CD14-positive monocyte (primary cell): ENCODE data around the gene C17orf67. TPM values are rescaled to one million over a fixed set of nuclear protein-coding genes. Genes with fewer than 3 reads are reported as not detected.

Experiments used
- DNase-seq, 3 donors: peaks; one replicate each; pipeline ENCODE4 v3.0.0-alpha.2; 2011 to 2022
- H2AFZ ChIP-seq: 2 replicates; pipeline ENCODE4 v1.6.0; 2012; ENCODE audit warnings: mild to moderate bottlenecking, low read depth, low read length, inconsistent platforms; ENCODE audit not compliant: insufficient read depth, poor library complexity, severe bottlenecking
- H3K27ac ChIP-seq, 2 donors: 1 replicate in 1 of 2; 2 replicates in 1 of 2; pipeline ENCODE4 v1.5.1; 2012 to 2013; ENCODE audit warnings: low read length in 2 of 2, control low read depth in 1 of 2, inconsistent platforms in 1 of 2, low read depth in 1 of 2, mild to moderate bottlenecking in 1 of 2
- H3K27me3 ChIP-seq, 2 donors: one replicate each; pipeline versions ENCODE4 v1.6.0 to v1.6.1; 2011 to 2013; ENCODE audit warnings: low read length in 2 of 2; ENCODE audit not compliant: control insufficient read depth in 2 of 2, insufficient read depth in 2 of 2
- H3K36me3 ChIP-seq, 2 donors: replicated peaks in 1 of 2; 1 replicate in 1 of 2; 2 replicates in 1 of 2; pipeline versions ENCODE4 v1.5.1 to v1.6.1; 2012 to 2013; ENCODE audit warnings: low read length in 2 of 2, control low read depth in 1 of 2, inconsistent platforms in 1 of 2, mild to moderate bottlenecking in 1 of 2; ENCODE audit not compliant: insufficient read depth in 2 of 2, control insufficient read depth in 1 of 2
- H3K4me1 ChIP-seq, 2 donors: 1 replicate in 1 of 2; 2 replicates in 1 of 2; pipeline versions ENCODE4 v1.5.1 to v1.6.1; 2012 to 2013; ENCODE audit warnings: low read length in 2 of 2, control low read depth in 1 of 2, inconsistent platforms in 1 of 2, mild to moderate bottlenecking in 1 of 2, moderate library complexity in 1 of 2; ENCODE audit not compliant: insufficient read depth in 2 of 2, control insufficient read depth in 1 of 2
- H3K4me2 ChIP-seq: replicated peaks from 2 replicates; pipeline ENCODE3; 2012; ENCODE audit warnings: low read length, moderate library complexity, mild to moderate bottlenecking; ENCODE audit not compliant: poor library complexity, severe bottlenecking; ENCODE audit errors: extremely low read depth
- H3K4me3 ChIP-seq, 3 experiments: fragments of 200-600 bp in 1 of 3; sonication (generic) in 1 of 3; replicated peaks in 1 of 3; 1 replicate in 2 of 3; 2 replicates in 1 of 3; pipeline ENCODE4 v1.5.1; 2011 to 2013; ENCODE audit warnings: low read length in 3 of 3, mild to moderate bottlenecking in 3 of 3, control low read depth in 2 of 3, low read depth in 2 of 3, inconsistent platforms in 1 of 3, moderate library complexity in 1 of 3
- H3K79me2 ChIP-seq: 2 replicates; pipeline ENCODE4 v1.6.0; 2012; ENCODE audit warnings: mild to moderate bottlenecking, control low read depth, inconsistent platforms, low read length, moderate library complexity; ENCODE audit not compliant: insufficient read depth
- H3K9ac ChIP-seq: 2 replicates; pipeline ENCODE4 v1.6.0; 2017; ENCODE audit warnings: low read length, mild to moderate bottlenecking; ENCODE audit not compliant: insufficient read depth, poor library complexity, severe bottlenecking
- H3K9me3 ChIP-seq, 2 donors: replicated peaks in 1 of 2; 1 replicate in 1 of 2; 2 replicates in 1 of 2; pipeline versions ENCODE4 v1.5.1 to v1.6.1; 2012 to 2013; ENCODE audit warnings: low read length in 2 of 2, control low read depth in 1 of 2; ENCODE audit not compliant: control insufficient read depth in 1 of 2, insufficient read depth in 1 of 2
- H4K20me1 ChIP-seq: 2 replicates; pipeline ENCODE4 v1.6.0; 2012; ENCODE audit warnings: mild to moderate bottlenecking, low read length, control low read depth, moderate library complexity; ENCODE audit not compliant: insufficient read depth
- H3K27ac Mint-ChIP-seq, 7 donors: one replicate each; pipeline ENCODE4 v1.8.0; 2020; ENCODE audit warnings: mild to moderate bottlenecking in 7 of 7, mixed read lengths in 7 of 7, moderate library complexity in 6 of 7, inconsistent platforms in 2 of 7
- H3K27me3 Mint-ChIP-seq, 3 donors: one replicate each; pipeline ENCODE4 v1.8.0; 2021 to 2022; ENCODE audit warnings: low read depth in 3 of 3, mild to moderate bottlenecking in 3 of 3, mixed read lengths in 3 of 3, moderate library complexity in 3 of 3, inconsistent platforms in 1 of 3
- H3K36me3 Mint-ChIP-seq, 2 donors: one replicate each; pipeline ENCODE4 v1.8.0; 2020; ENCODE audit warnings: mixed read lengths in 2 of 2, inconsistent platforms in 1 of 2, mild to moderate bottlenecking in 1 of 2
- H3K4me1 Mint-ChIP-seq: one replicate; pipeline ENCODE4 v1.8.0; 2020; ENCODE audit warnings: mild to moderate bottlenecking, mixed read lengths
- H3K4me3 Mint-ChIP-seq, 2 donors: one replicate each; pipeline ENCODE4 v1.8.0; 2020; ENCODE audit warnings: mild to moderate bottlenecking in 2 of 2, mixed read lengths in 2 of 2, moderate library complexity in 1 of 2
- H3K9me3 Mint-ChIP-seq, 7 donors: one replicate each; pipeline ENCODE4 v1.8.0; 2020 to 2022; ENCODE audit warnings: mixed read lengths in 7 of 7, mild to moderate bottlenecking in 6 of 7, moderate library complexity in 6 of 7, inconsistent platforms in 2 of 7
- CTCF ChIP-seq: fragments of 200-600 bp; IDR thresholded peaks from one replicate; pipeline ENCODE4 v1.8.0; 2022; ENCODE audit warnings: antibody characterized with exemption, mild to moderate bottlenecking
- WGBS: methylation state at CpG from one replicate; pipeline ENCODE4 v1.1.5; 2013; ENCODE audit warnings: missing lambda C conversion rate; ENCODE audit not compliant: insufficient coverage; 5-methylcytosine and 5-hydroxymethylcytosine counted together
- intact Hi-C, 2 donors: fragments of 100-400 bp; cut with micrococcal nuclease; formaldehyde crosslinking; loops; one replicate each; pipeline versions ENCODE4 v1.15.0 to v1.15.1; 2023
- polyA plus RNA-seq, 3 donors: library from polyadenylated mRNA; depleted of rRNA in 1 of 3; unstranded in 2 of 3; stranded (reverse) in 1 of 3; fragments of 300-500 nt in 2 of 3; fragments of >200 nt in 1 of 3; fragmentation: Illumina TruSeq in 2 of 3; gene quantifications; 1 replicate in 2 of 3; 2 replicates in 1 of 3; pipeline ENCODE4 v1.2.3, GENCODE V29; 2012 to 2021

Gene C17orf67
- polyA plus RNA-seq, 3 donors = 0.56 to 0.57 (median 0.56) TPM

- Histone ChIP-seq H3K4me2 (no peak overlapping the region), H3K4me3 (no peak overlapping the region), H4K20me1 (no peaks in the 10 kb centered on the region), H3K27me3 (no peaks in the 10 kb centered on the region), H3K36me3 (peaks cover 14 to 15% of the 10 kb centered on the region in 2 donors), H2AFZ (no peak overlapping the region), H3K9me3 (no peaks in the 10 kb centered on the region), H3K9ac (no peak overlapping the region), H3K79me2 (no peaks in the 10 kb centered on the region), H3K27ac (no peak overlapping the region), H3K4me1 (no peaks in the 10 kb centered on the region)
- DNase-seq = no peak
- H3K27ac Mint-ChIP-seq = no peak overlapping the region
- intact Hi-C loops = no loop called here
- TF ChIP-seq CTCF = no peak
- no CpG with 5 or more reads among the region's 4 CpGs for WGBS
- H3K9me3 Mint-ChIP-seq = no peaks in the 10 kb centered on the region
- H3K4me3 Mint-ChIP-seq = no peak overlapping the region
- peaks cover 0 to 2% (median 0%) of the 10 kb centered on the region in 3 donors for H3K27me3 Mint-ChIP-seq
- H3K4me1 Mint-ChIP-seq = no peaks in the 10 kb centered on the region
- peaks cover 23 to 34% of the 10 kb centered on the region in 2 donors for H3K36me3 Mint-ChIP-seq
These were observed 13.4 kb upstream of the C17orf67 start for GRCh38 chr17:56847106-56847505.

DNA sequence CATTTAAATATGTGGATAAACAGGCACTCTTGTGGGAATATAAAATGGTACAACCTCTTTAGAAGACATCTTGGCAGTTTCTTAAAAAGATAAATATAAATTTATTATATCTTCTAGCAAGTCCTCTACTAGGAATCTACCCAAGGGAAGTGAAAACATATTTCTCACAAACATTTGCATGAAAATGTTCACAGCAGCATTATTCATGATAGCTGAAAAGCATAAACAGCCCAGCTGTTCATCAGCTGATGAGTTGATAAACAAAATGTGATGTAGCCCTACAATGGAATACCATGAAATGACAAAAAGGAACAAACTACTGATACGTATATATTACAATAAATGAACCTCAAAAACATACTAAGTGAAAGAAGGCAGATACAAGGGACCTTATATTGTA, 12.2 kb upstream of the C17orf67 start:
- peaks cover 18 to 28% of the 10 kb centered on the region in 2 donors for H3K36me3 Mint-ChIP-seq
- no peak overlapping the region for H3K4me3 ChIP-seq

More for the DNA sequence above, 12.2 kb upstream of the C17orf67 start:
- Mint-ChIP-seq H3K27me3 (no peaks in the 10 kb centered on the region), H3K4me3 (no peak overlapping the region), H3K9me3 (no peaks in the 10 kb centered on the region), H3K27ac (no peak overlapping the region), H3K4me1 (no peaks in the 10 kb centered on the region)
- no peaks in the 10 kb centered on the region for H3K79me2 ChIP-seq
- H4K20me1 ChIP-seq = no peaks in the 10 kb centered on the region
- no peak overlapping the region for H3K9ac ChIP-seq
- no peak for TF ChIP-seq CTCF
- no peaks in the 10 kb centered on the region for H3K9me3 ChIP-seq
- no peak overlapping the region for H3K27ac ChIP-seq
- no peak for DNase-seq
- H2AFZ ChIP-seq = no peak overlapping the region
- intact Hi-C loops = no loop called here
- WGBS = no CpG with 5 or more reads among the region's 1 CpG
- H3K27me3 ChIP-seq = no peaks in the 10 kb centered on the region
- H3K4me2 ChIP-seq = no peak overlapping the region
- no peaks in the 10 kb centered on the region for H3K4me1 ChIP-seq
- H3K36me3 ChIP-seq = peaks cover 14 to 15% of the 10 kb centered on the region in 2 donors
